ENCODE data around the gene SLC2A5. TPM values are rescaled to one million over a fixed set of nuclear protein-coding genes. Genes with fewer than 3 reads are reported as not detected.
A peak's percentile ranks its signal among the peaks of the same experiment; 100 is the strongest.

SLC2A5 gene
- total RNA-seq, 1 experiment from 2014 or later: not detected

DNA sequence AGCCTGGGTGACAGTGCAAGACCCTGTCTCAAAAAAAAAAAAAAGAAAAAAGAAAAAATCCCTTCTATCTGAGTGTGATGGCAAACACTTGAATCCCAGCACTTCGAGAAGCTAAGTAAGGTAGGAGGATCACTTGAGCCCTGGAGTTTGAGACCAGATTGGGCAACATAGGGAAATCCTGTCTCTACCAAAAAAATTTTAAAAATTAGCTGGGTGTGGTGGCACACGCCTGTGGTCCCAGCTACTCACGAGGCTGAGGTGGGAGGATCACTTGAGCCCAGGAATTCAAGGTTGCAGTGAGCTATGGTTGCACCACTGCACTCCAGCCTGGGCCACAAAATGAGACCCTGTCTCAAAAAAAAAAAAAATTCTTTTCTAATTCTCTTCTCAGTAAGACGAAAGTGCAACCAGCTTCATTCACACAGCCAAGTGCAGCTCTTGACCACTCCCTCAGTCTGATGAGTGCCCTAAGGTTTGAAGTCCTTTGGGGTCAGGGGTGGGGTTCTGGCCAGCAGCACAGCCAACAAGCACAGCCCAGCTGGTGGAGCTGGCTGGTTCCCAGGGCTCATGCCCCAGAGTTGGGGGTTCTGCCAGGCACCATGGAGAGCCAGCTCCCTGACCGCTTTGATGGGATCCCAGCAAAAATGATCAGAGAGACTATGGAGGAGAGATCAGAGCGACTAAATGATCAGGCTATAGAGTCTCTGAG, 8.0 kb downstream of the SLC2A5 start:
- no peaks in the 10 kb centered on the region for H3K9me2 ChIP-seq (replicated peaks; ENCODE audit: low read length)
- H3F3A ChIP-seq (ENCODE audit: low read length, unreplicated experiment): no peaks in the 10 kb centered on the region
- H3K27ac ChIP-seq (ENCODE audit: low read length): peak overlapping the region; percentile 58
- H3K79me2 ChIP-seq (ENCODE audit: low read length): no peaks in the 10 kb centered on the region
- H4K20me1 ChIP-seq (ENCODE audit: low read length): no peaks in the 10 kb centered on the region
- no peak for TF ChIP-seq EZH2 (IDR thresholded peaks at IDR 0.05; ENCODE audit: low read length, unreplicated experiment)
- TF ChIP-seq, protein P1, sequence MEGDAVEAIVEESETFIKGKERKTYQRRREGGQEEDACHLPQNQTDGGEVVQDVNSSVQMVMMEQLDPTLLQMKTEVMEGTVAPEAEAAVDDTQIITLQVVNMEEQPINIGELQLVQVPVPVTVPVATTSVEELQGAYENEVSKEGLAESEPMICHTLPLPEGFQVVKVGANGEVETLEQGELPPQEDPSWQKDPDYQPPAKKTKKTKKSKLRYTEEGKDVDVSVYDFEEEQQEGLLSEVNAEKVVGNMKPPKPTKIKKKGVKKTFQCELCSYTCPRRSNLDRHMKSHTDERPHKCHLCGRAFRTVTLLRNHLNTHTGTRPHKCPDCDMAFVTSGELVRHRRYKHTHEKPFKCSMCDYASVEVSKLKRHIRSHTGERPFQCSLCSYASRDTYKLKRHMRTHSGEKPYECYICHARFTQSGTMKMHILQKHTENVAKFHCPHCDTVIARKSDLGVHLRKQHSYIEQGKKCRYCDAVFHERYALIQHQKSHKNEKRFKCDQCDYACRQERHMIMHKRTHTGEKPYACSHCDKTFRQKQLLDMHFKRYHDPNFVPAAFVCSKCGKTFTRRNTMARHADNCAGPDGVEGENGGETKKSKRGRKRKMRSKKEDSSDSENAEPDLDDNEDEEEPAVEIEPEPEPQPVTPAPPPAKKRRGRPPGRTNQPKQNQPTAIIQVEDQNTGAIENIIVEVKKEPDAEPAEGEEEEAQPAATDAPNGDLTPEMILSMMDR (conservative IDR thresholded peaks at IDR 0.05; ENCODE audit: low read depth, low read length): no peak
- TF ChIP-seq EZH2phosphoT487 (IDR thresholded peaks at IDR 0.05; ENCODE audit: borderline replicate concordance, low read length): no peak
- no peak overlapping the region for H2AFZ ChIP-seq (ENCODE audit: low read length)
- ChIA-PET CTCF (interaction anchor here (0.7 to 1.3 kb wide), 2 partner anchors 41 to 57 kb away, joined by 4 to 7 read pairs; no protein-coding TSS in a partner anchor), POLR2A (ENCODE audit: unreplicated experiment) (no interaction called here)
- no peaks in the 10 kb centered on the region for H3K27me3 ChIP-seq (ENCODE audit: low read length)
- no TSS peak for BruUV-seq (replicated peaks)
- peaks cover 10% of the 10 kb centered on the region; the same call in 1 of the 2 replicates for H3K4me1 ChIP-seq (ENCODE audit: insufficient read depth, low read length)
- H3K36me3 ChIP-seq (ENCODE audit: low read depth, low read length): no peaks in the 10 kb centered on the region
- peak; percentile 29; the same call in 1 of the 2 replicates for ATAC-seq
- H3K4me3 ChIP-seq (ENCODE audit: low read length): no peak overlapping the region
- H3K9ac ChIP-seq (ENCODE audit: low read length): no peak overlapping the region
- H3K4me2 ChIP-seq (ENCODE audit: low read length): no peak overlapping the region
- intact Hi-C loops (cut with micrococcal nuclease): no loop called here
- DNase-seq: no peak
- no peaks in the 10 kb centered on the region for H3K9me3 ChIP-seq (ENCODE audit: low read length)

DNA sequence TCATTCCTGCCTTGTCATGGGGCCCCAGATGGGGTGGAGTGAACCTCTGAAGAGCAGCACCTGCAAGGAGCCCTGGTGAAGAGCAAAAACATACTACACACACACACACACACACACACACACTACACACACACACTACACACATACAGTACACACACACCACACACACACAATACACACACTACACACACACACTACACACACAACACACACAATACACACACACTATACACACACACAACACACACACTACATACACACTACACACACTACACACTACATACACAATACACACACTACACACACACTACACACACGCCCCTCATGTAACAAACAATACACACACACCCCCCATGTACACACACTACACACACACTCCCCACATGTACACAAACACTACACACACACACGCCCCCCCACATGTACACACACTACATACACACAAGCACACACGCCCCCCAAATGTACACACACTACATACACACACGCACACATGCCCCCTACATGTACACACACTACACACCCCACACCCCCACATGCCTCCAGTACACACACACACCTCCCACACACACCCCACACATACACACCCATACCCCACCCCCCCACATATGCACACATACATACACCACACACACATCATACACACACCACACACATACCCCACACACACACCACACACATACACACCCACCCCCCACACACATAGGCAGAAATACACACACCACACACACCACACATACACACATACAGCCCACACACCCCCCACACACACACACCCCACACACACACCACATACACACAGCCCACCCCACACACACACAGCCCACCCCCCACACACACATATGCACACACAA, 9.3 kb downstream of the SLC2A5 start:
- TF ChIP-seq EZH2phosphoT487 (IDR thresholded peaks at IDR 0.05; ENCODE audit: borderline replicate concordance, low read length) (no peak), EZH2 (IDR thresholded peaks at IDR 0.05; ENCODE audit: low read length, unreplicated experiment) (no peak)
- TF ChIP-seq, protein P1 (conservative IDR thresholded peaks at IDR 0.05; ENCODE audit: low read depth, low read length): no peak
- no TSS peak for BruUV-seq (replicated peaks)
- H3K9me3 ChIP-seq (ENCODE audit: low read length): no peaks in the 10 kb centered on the region

More for the DNA sequence above, 9.3 kb downstream of the SLC2A5 start:
- DNase-seq (no peak), ATAC-seq (no peak)
- H3K27me3 ChIP-seq (ENCODE audit: low read length): no peaks in the 10 kb centered on the region
- ChIA-PET POLR2A (ENCODE audit: unreplicated experiment) (no interaction called here), CTCF (no interaction called here)
- H3K4me1 ChIP-seq (ENCODE audit: insufficient read depth, low read length): peaks cover 10% of the 10 kb centered on the region; the same call in 1 of the 2 replicates
- no peak overlapping the region for H3K9ac ChIP-seq (ENCODE audit: low read length)
- intact Hi-C loops (cut with micrococcal nuclease): no loop called here
- no peaks in the 10 kb centered on the region for H3K79me2 ChIP-seq (ENCODE audit: low read length)
- H3K36me3 ChIP-seq (ENCODE audit: low read depth, low read length): no peaks in the 10 kb centered on the region
- H4K20me1 ChIP-seq (ENCODE audit: low read length): no peaks in the 10 kb centered on the region
- H3K27ac ChIP-seq (ENCODE audit: low read length): no peak overlapping the region
- H3K4me2 ChIP-seq (ENCODE audit: low read length): no peak overlapping the region
- no peaks in the 10 kb centered on the region for H3F3A ChIP-seq (ENCODE audit: low read length, unreplicated experiment)
- H3K4me3 ChIP-seq (ENCODE audit: low read length): no peak overlapping the region
- no peaks in the 10 kb centered on the region for H3K9me2 ChIP-seq (replicated peaks; ENCODE audit: low read length)
- H2AFZ ChIP-seq (ENCODE audit: low read length): no peak overlapping the region

Data from PC-3 (cell line).